MG63 (cell line): ENCODE data around the gene CA12. TPM values are rescaled to one million over a fixed set of nuclear protein-coding genes. Genes with fewer than 3 reads are reported as not detected.

Source experiments
- DNase-seq: peaks from one replicate; pipeline ENCODE4 v3.0.0-alpha.2; 2020
- H3K27me3 ChIP-seq: fragments of 250-450 bp; sonication (Bioruptor Pico); 2 replicates; pipeline ENCODE4 v1.5.1; 2020; ENCODE audit warnings: mild to moderate bottlenecking, moderate library complexity
- H3K36me3 ChIP-seq: fragments of 250-450 bp; sonication (Bioruptor Pico); 2 replicates; pipeline ENCODE4 v1.5.1; 2020; ENCODE audit warnings: mild to moderate bottlenecking, moderate library complexity
- H3K4me3 ChIP-seq: fragments of 250-450 bp; sonication (Bioruptor Pico); 2 replicates; pipeline ENCODE4 v1.5.1; 2020; ENCODE audit warnings: mild to moderate bottlenecking, moderate library complexity
- H3K9me3 ChIP-seq: fragments of 250-450 bp; sonication (Bioruptor Pico); 2 replicates; pipeline ENCODE4 v1.5.1; 2020; ENCODE audit warnings: mild to moderate bottlenecking, moderate library complexity
- total RNA-seq: library from RNA; depleted of rRNA; stranded (reverse); fragments of >200 nt; shearing (Covaris generic); gene quantifications from 2 replicates; pipeline ENCODE4 v1.2.3, GENCODE V29; 2014; ENCODE audit warnings: low replicate concordance

Gene CA12
- total RNA-seq, 1 experiment from 2014 or later: 4.7 TPM

DNA sequence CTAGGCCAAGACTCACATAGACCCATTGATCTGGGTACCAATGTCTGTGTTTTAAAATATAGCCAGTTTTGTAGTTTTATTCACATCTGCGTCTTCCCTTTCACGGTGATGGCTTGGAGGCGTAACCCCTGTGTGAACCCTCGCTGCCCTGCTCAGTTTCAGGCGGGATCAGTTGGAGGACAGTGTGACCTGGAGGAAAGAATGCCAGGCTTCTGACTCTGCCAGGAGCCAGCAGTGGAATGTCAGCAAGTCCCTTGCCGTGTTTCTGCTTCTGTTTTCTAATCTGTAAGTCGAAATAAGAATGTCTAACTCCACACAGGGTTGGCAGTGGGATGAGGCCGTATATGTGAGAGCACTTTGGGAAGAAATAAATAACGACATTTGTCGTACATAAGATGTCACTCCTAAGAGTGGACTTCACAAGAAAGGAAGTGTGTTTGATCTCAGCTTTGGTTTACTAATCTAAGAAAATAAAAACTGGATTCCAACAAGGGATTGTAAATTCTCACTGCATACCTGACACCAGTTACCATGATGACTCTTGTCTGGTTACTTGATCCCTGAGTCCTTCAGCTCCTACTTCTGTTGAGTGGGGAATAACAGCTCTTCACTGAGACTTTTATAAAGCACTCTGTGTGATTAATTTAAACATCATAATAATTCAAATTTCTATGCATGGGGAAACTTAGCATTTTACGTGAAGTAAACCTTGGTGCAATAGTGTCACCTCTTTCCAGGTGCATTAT, 6.3 kb upstream of the CA12 start:
- no peaks in the 10 kb centered on the region; the same call in none of the 2 replicates for H3K9me3 ChIP-seq
- no peaks in the 10 kb centered on the region for H3K27me3 ChIP-seq
- no peak overlapping the region for H3K4me3 ChIP-seq
- H3K36me3 ChIP-seq: no peaks in the 10 kb centered on the region
- DNase-seq: no peak

DNA sequence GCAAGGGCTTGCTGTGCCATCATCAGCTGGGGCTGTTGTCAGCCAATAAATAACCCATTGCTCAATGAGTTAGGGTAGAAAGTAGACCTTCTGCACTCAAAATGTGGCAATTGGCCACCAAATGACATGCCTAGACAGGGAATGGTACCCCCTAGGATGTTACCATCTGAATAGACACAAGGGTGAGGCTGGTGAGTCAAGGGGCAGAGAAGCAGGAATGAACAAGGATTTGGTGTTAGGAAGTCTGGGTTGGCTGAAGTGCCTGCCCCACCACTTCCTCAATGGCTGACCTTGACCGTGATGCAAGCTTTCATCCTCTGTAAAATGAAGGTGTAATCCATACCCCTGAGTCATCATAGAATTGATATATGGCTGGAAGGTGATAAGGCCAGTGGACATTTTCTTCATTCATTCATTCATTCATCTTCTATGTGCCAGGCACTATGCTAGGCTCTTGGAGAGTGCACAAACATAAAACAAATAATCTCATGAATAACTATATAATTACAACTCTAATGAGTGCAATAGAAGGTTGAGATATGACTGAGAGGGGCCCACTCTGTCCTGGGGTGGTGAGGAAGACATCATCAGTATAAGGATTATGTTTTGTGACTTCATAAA, 4.4 kb upstream of the CA12 start:
- Histone ChIP-seq H3K36me3 (no peaks in the 10 kb centered on the region), H3K9me3 (no peaks in the 10 kb centered on the region; the same call in none of the 2 replicates), H3K4me3 (no peak overlapping the region), H3K27me3 (no peaks in the 10 kb centered on the region)
- no peak for DNase-seq

DNA sequence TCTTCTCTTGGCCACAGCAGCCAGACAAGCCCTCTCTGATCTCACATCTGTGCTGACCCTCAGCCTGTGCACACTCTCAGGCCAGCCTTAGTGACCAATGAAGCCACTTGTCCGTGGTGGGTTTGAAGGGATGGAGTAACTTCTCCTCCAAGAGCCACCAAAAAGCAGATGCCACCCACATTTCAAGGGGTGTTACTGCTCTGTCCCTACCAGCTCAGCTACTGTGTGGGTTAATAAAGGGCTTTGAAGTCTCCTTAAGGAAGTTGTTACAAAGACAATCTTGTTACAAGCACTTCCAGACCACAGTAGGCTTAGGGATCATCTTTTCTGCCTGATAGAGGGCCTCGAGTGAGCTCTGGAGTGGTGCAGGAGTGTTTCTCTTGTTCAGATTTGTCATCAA, 3.3 kb upstream of the CA12 start:
- H3K36me3 ChIP-seq: no peaks in the 10 kb centered on the region
- H3K9me3 ChIP-seq: no peaks in the 10 kb centered on the region; the same call in none of the 2 replicates
- no peak for DNase-seq

DNA sequence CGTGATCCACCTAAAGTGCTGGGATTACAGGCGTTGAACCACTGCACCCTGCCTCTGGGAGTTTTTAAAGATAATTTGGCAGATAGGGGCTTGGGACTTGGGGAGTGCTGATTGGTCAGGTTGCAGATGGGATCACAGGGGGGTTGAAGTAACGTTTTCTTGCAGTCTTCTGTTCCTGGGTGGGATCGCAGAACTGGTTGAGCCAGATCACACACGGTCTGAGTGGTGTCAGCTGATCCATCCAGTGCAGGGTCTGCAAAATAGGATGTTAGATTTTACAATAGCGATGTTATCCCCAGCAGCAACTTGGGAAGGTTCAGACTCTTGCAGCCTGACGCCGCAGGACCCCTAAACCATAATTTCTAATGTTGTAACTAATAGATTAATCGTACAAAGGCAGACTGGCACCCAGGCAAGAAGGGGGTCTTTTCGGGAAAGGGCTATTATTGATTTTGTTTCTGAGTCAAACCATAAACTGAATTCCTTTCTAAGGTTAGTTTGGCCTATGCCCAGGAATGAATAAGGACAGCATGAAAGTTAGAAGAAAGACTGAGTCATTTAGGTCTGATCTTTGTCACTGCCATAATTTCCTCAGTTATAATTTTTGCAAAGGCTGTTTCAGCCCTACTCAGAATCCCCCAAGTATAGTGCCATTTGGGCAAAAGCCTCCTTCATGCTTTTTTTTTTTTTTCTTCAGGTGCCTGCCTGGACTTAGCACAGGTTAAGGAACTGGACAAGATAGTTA, 1.5 kb upstream of the CA12 start:
- DNase-seq: no peak
- no peaks in the 10 kb centered on the region for H3K36me3 ChIP-seq

More for the DNA sequence above, 3.3 kb upstream of the CA12 start:
- Histone ChIP-seq H3K27me3 (no peaks in the 10 kb centered on the region), H3K4me3 (no peak overlapping the region)

DNA sequence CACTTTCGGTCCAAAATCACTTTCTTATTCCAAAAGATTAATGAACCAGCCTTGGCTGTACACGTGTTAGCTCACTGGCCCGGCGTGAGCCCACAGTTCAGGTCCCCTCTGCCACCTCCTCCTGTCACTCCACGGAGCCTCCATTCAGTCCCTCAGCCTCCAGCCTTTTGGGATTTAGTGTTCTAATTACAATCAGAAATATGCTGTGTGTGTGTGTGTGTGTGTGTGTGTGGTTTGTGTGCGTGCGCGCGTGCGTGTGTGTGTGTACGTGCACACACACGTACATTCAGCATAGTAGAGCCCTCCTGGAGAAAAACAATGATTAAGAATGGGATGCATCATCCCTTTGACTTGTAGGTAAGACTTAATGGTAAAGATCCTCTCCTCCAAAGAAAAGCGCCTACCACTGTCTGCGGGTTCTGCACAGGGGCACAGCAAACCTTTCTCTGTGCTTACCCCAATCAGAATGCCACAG, 801 bp downstream of the CA12 start:
- no peaks in the 10 kb centered on the region; the same call in none of the 2 replicates for H3K9me3 ChIP-seq
- no peak for DNase-seq
- H3K4me3 ChIP-seq: peak overlapping the region; percentile 49
- H3K27me3 ChIP-seq: no peaks in the 10 kb centered on the region
- no peaks in the 10 kb centered on the region for H3K36me3 ChIP-seq

More for the DNA sequence above, 1.5 kb upstream of the CA12 start:
- H3K9me3 ChIP-seq: no peaks in the 10 kb centered on the region; the same call in none of the 2 replicates
- no peak overlapping the region for H3K4me3 ChIP-seq
- H3K27me3 ChIP-seq: no peaks in the 10 kb centered on the region

DNA sequence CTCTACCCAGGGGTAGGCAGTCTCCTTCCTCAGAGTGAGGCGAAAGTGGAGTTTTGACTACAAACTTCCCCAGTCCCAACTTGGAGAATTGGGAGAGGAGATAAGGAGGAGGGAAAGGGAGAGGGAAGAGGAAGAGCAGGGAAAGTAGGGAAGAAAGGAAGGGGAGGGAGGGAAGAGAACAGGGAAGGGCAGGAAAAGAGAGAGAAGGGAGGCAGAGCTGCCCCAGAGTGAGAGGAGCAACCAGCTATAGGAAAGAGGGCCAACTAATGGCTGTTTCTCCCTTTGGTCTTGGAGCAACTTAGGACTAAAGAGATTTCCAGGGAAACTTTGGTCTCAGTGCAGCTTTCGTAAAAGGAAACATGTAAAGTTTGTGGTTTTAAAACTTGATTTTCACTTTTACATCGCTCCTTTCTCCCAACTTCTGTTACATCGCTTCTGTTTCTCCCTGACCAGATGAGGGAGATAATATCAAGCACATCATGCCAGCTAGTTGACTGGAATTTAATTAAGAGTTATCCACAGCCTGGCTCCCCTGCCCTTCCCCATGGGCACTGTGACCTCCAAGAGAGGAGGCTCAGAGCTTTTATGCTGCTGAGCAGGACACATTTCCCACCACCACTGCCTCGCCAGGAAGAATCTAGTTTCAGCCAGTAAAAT, 1.4 kb downstream of the CA12 start:
- Histone ChIP-seq H3K9me3 (no peaks in the 10 kb centered on the region), H3K36me3 (no peaks in the 10 kb centered on the region), H3K27me3 (no peaks in the 10 kb centered on the region), H3K4me3 (peak overlapping the region; percentile 49)
- DNase-seq: no peak

DNA sequence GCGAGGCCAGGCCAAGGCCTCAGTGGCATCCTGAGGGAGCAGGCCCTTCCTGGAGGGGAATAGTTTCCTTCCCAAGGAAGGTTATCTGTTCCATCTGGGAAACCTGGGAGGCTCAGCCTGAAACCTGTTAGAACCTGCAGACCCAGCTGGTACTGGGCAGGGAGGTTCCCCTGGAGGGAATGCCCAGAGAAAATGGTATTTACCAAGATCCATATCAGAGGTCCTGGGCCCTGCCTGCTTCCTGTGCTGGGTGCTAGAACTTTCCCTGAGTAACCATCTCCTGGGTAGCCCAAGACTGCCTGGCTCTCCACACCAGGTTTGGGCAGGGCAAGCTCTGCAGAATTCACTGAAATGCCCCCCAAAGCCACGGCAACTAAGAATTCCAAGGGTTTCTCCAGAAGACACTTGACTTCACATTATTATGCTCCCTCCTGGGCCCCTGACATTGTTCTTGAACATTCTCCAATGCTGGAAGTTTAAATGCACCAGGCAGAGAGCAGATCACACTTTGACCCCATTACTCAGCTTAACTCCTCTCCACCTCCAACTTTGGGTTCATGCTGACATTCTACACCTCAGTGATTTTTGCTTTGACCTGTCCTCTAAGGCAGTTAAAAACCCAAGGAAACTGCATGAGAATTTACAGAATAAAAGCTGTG, 2.0 kb downstream of the CA12 start:
- Histone ChIP-seq H3K27me3 (no peaks in the 10 kb centered on the region), H3K4me3 (no peak overlapping the region), H3K9me3 (no peaks in the 10 kb centered on the region), H3K36me3 (no peaks in the 10 kb centered on the region)
- DNase-seq: no peak

DNA sequence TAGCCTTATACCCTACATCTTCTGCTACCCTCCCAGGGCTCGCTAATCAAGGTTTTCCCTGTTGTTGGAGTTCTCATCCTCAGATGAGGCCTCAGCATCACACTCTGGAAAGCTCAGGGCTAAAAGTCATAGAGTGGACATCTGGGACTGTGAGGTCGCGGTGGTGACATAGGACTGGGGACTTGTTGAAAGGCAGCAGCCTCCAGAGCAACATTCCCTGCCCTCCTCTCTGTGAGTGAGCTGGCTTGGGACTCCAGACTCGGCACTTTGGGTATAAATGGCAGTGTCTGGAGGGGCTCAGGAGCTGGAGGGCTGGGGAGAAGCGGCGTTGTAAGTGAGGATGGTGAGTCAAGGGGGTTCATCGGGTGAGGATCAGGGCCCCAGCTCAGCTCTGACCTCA, 2.7 kb downstream of the CA12 start:
- H3K36me3 ChIP-seq: no peaks in the 10 kb centered on the region
- H3K27me3 ChIP-seq: no peaks in the 10 kb centered on the region
- no peaks in the 10 kb centered on the region for H3K9me3 ChIP-seq
- DNase-seq: no peak
- H3K4me3 ChIP-seq: no peak overlapping the region

DNA sequence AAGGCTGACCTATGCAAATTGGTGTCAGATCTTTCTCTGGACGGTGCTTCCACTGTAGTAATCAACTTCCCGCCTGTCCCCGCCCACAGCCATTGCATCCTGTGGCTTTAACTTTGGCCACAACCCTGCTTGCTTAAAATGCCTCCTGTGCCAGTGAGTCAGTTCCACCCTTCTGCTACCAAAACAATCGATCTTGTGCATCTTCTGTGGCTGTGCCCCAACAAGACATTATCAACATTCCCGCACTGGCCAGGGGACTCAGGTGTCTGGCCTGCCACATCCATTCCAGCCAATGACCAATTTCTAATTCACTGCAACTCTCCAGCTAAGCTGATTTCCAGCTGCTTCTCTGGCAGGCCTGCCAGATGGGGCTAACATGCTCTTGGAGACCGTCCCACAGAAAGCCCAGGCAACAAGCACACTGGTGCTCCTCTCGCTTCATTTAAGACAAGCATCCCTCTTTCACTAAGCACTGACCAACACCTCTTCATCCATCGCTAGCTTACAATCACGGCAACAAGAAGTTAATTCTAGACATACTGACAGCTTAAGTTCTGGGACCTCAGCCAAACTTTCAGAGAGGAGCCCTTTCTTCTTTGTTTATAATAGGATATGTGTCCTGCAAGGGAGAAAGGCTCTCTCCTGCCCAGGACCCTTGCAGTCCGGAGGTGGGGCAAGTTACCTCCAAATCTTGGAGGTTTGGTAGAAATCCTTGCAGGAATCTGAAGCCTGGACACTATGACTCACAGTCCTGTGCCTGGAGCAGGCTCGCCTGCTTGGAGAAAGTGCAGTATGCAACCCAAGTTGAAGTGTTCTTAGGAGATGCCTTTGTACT, 6.7 kb downstream of the CA12 start:
- H3K4me3 ChIP-seq: no peak overlapping the region

DNA sequence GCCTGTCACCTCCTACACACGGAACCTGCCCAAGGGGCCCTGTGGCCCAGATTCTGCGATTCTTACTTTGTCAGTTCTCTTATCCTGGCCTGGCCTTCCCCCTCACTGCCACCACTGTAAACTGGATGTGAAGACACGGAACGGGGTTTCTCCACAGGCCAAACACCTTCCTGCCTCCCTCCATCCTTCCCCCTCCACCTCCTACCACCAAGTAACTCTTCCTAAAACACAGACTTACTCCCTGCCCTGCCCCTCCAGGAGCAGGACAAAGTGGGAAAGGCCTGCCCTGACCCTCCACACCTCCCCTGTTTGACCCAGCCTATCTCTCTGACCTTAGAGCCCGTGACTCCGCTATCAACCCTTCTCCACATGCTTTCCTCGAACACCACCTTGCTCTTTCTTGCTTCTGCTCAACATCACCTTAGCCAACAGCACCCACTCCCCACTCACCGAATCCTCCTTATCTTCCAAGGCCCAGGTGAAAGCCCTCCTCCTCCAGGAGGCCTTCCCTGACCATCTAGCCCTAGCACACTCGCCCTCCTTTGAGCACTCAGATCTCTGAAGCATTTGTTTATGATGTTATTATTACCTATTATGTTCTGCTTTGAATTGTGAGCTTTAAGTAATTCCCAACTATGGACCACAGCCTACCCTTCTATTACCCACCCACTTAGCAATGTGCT, 7.6 kb downstream of the CA12 start:
- H3K4me3 ChIP-seq: no peak overlapping the region
- no peaks in the 10 kb centered on the region for H3K27me3 ChIP-seq
- no peak for DNase-seq
- no peaks in the 10 kb centered on the region for H3K36me3 ChIP-seq
- H3K9me3 ChIP-seq: no peaks in the 10 kb centered on the region

More for the DNA sequence above, 6.7 kb downstream of the CA12 start:
- peak; percentile 87 for DNase-seq
- Histone ChIP-seq H3K27me3 (no peaks in the 10 kb centered on the region), H3K36me3 (no peaks in the 10 kb centered on the region), H3K9me3 (no peaks in the 10 kb centered on the region)

DNA sequence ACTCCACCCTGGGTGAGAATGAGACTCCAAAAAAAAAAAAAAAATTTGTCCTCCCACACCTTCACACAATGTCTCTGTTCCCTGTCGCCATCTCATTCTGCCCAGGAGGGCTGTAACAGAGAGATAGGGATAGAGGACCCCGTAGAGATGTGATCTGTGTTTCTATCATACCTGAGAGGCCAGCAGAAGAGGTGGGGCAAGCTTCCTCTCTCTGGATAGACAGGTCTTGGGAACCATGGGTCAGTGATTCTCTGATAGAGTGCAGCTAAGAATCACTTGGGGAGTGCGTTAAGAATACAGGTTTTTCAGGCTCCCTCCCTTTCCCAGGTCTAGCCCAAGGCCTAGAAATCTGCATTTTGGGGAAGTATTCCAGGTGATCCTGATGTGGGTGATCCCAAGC, 8.3 kb downstream of the CA12 start:
- H3K36me3 ChIP-seq: no peaks in the 10 kb centered on the region

DNA sequence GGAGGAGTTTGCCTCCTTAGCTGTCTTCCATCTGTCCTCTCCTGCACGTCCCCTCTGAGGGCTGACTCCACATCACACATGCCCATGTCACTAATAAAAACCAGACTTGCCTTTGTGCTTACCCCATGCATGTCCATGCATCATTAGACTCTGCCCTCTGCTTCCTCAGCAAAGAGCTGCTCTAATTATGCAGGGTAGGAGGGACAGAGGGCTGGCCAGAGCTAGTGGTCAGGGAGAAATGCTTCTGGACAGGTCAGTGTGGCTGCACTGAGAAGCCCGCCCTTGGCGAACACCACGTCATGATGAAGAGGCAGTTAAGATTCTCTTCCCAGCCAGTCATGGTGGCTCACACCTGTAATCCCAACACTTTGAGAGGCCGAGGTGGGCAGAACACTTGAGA, 8.9 kb downstream of the CA12 start:
- Histone ChIP-seq H3K9me3 (no peaks in the 10 kb centered on the region), H3K36me3 (no peaks in the 10 kb centered on the region), H3K4me3 (no peak overlapping the region), H3K27me3 (no peaks in the 10 kb centered on the region)
- no peak for DNase-seq

More for the DNA sequence above, 8.3 kb downstream of the CA12 start:
- no peaks in the 10 kb centered on the region for H3K9me3 ChIP-seq
- H3K4me3 ChIP-seq: no peak overlapping the region
- no peak for DNase-seq
- no peaks in the 10 kb centered on the region for H3K27me3 ChIP-seq

DNA sequence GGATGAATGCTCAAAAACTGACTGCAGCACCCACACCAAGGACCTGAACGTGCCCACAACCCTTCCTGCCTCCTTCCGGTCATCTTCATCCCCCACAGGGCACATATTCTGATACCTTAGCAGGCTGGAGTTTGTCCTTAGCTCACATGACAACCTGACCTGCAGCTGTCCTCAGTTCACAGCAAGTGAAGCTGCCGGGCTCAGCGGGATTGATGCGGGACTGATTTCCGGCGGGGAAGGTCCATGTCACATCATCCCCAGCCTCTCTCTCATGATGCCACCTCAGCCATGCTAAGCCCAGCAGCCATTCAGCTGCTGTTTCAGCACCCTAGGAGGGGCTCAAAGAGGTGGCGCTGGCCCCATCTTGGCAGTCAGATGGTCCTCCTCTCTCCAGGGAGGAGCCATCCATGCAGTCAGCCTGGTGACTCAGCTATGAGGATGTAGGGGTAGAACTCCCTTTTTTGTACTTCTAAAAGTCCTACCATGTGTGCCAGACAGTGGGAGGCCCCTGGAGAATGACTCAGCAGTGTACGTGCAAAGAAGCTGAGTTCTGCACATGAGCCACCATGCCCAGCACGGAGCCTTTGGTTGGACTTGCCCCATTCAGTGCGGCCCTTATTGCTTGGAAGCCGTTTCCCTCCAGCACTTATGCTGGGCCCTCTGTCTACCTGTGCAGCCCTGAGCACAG, 9.5 kb downstream of the CA12 start:
- Histone ChIP-seq H3K36me3 (no peaks in the 10 kb centered on the region), H3K4me3 (no peak overlapping the region; the same call in 1 of the 2 replicates), H3K9me3 (no peaks in the 10 kb centered on the region), H3K27me3 (no peaks in the 10 kb centered on the region)
- DNase-seq: peak; percentile 98

DNA sequence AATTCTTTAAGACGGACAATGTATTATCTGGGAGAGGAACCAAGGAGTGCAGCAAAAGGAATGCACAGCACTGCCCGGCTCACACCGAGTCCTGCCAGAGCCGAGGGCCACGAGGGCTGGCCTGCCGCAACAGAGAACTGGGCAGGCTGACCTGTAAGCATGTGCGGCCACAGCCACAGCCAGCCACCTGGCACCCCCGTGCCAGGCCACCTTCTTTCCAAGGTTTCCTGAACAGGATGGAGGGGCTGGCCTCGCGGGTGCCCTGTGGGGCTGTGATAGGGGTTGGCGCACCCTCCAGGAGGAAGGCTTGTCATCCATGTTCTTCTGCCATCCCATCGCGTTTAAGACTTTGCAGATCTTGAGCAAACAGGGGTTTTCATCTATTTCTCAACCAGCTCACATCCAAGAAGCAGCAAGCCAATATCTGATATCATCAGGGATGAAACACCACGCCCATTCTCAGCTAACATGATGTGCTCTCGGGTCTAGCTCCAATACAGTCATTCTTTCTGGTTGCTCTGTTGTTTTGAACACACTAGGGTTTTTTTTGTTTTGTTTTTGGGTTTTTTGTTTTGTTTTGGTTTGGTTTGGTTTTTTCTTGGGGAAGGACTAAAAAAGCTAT, 10.2 kb downstream of the CA12 start:
- Histone ChIP-seq H3K4me3 (no peak overlapping the region; the same call in 1 of the 2 replicates), H3K36me3 (no peaks in the 10 kb centered on the region), H3K27me3 (no peaks in the 10 kb centered on the region), H3K9me3 (no peaks in the 10 kb centered on the region)
- peak; percentile 74 for DNase-seq
